ENCODE results near the gene RPL7A. TPM values are rescaled to one million over a fixed set of nuclear protein-coding genes. Genes with fewer than 3 reads are reported as not detected.
"Not testable (repeated sequence)": the region's sequence is repeated elsewhere in the genome, so short reads cannot be mapped to it uniquely, and the experiment has no call there.

The RPL7A gene
- total RNA-seq, 1 donor from 2014 or later, result 2,220 TPM

GRCh38 chr9:133375116-133375723 is 27.2 kb downstream of the RPL7A start:
- TF ChIP-seq CTCF (IDR thresholded peaks at IDR 0.05; ENCODE audit: unreplicated experiment), result no peak
- peaks cover 22% of the 10 kb centered on the region for H3K4me1 Mint-ChIP-seq
- DNase-seq (ENCODE audit: low spot score in 2 of 2, unreplicated experiment in 2 of 2), result peak in 1 of 2 experiments; percentile 67
- peaks cover 2% of the 10 kb centered on the region for H3K36me3 Mint-ChIP-seq
- H3K9me3 Mint-ChIP-seq, result no peaks in the 10 kb centered on the region
- no peaks in the 10 kb centered on the region for H3K27me3 Mint-ChIP-seq (ENCODE audit: low read depth)
- peak overlapping the region; percentile 97 for H3K4me3 Mint-ChIP-seq
- H3K27ac Mint-ChIP-seq, result peak overlapping the region; percentile 99

- peak; percentile 91 to 98 for DNase-seq (ENCODE audit: low spot score in 2 of 2, unreplicated experiment in 2 of 2)
- Mint-ChIP-seq H3K4me3 (peak within 1 kb of the TSS; percentile 97), H3K9me3 (no peaks in the 10 kb centered on the region), H3K36me3 (no peaks in the 10 kb centered on the region), H3K27me3 (ENCODE audit: low read depth) (no peaks in the 10 kb centered on the region), H3K27ac (peak within 1 kb of the TSS; percentile 99), H3K4me1 (peaks cover 22% of the 10 kb centered on the region)
- no peak for TF ChIP-seq CTCF (IDR thresholded peaks at IDR 0.05; ENCODE audit: unreplicated experiment)
Observed at GRCh38 chr9:133375724-133376654, 28.0 kb downstream of the RPL7A start, which contains the start of the genes STKLD1 and SURF4. TSS of gene STKLD1 (plus strand) at chr9:133376366. CDS start at chr9:133376474, 108 bp downstream. TSS of gene SURF4 (minus strand) at chr9:133376060. CDS start at chr9:133375969, 91 bp downstream.

- Mint-ChIP-seq H3K4me3 (peak overlapping the region; percentile 63), H3K4me1 (peaks cover 16% of the 10 kb centered on the region)
- not testable (repeated sequence) for H3K36me3 Mint-ChIP-seq; H3K27me3 Mint-ChIP-seq (ENCODE audit: low read depth); DNase-seq (ENCODE audit: low spot score in 2 of 2, unreplicated experiment in 2 of 2); H3K27ac Mint-ChIP-seq; H3K9me3 Mint-ChIP-seq
Observed at GRCh38 chr9:133377280-133377679, 29.3 kb downstream of the RPL7A start.

- no peaks in the 10 kb centered on the region for H3K36me3 Mint-ChIP-seq
- peaks cover 14% of the 10 kb centered on the region for H3K4me1 Mint-ChIP-seq
- no peaks in the 10 kb centered on the region for H3K9me3 Mint-ChIP-seq
- H3K27me3 Mint-ChIP-seq (ENCODE audit: low read depth), result no peaks in the 10 kb centered on the region
- H3K4me3 Mint-ChIP-seq, result no peak overlapping the region
- DNase-seq (ENCODE audit: low spot score in 2 of 2, unreplicated experiment in 2 of 2), result no peak
- no peak overlapping the region for H3K27ac Mint-ChIP-seq
- TF ChIP-seq CTCF (IDR thresholded peaks at IDR 0.05; ENCODE audit: unreplicated experiment), result no peak
Observed at GRCh38 chr9:133377721-133378216, 29.8 kb downstream of the RPL7A start.

- DNase-seq (ENCODE audit: low spot score in 2 of 2, unreplicated experiment in 2 of 2), result no peak
- no peaks in the 10 kb centered on the region for H3K9me3 Mint-ChIP-seq
- no peaks in the 10 kb centered on the region for H3K27me3 Mint-ChIP-seq (ENCODE audit: low read depth)
- no peaks in the 10 kb centered on the region for H3K36me3 Mint-ChIP-seq
- H3K4me1 Mint-ChIP-seq, result peaks cover 14% of the 10 kb centered on the region
- H3K27ac Mint-ChIP-seq, result no peak overlapping the region
- no peak for TF ChIP-seq CTCF (IDR thresholded peaks at IDR 0.05; ENCODE audit: unreplicated experiment)
- H3K4me3 Mint-ChIP-seq, result no peak overlapping the region
Observed at GRCh38 chr9:133378408-133378962, 30.5 kb downstream of the RPL7A start.
